ENCODE measurements around the gene ALG2.
A peak's percentile ranks its signal among the peaks of the same experiment; 100 is the strongest.

ALG2 gene

DNA sequence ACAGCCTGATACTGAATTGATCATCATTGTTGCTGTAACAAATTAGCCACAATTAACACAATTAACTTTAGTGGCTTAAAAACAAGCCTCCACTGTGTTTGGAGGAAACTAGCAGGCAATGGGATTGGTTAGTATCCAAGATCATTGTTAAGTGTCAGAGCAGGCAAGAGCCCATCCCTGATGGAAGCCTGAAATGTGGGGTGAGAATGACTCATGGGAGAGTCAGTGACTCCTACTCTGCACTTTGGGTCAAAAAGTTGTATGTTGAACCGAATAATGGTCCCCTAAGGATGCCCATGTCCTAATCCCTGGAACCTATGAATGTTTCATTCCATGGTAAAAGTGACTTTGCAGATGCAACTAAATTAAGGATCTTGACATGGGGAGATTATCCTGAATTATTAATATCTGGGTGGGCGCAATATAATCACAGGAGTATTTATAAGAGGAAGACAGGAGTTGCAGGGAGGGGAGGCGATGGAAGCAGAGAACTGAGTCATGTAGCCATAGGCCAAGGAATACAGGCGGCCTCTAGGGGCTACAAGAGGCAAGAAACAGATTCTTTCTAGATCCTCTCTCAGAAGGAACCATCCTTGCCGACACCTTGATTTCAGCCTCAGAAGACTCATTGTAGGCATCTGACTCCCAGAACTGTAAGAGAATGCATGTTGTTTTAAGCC lies 28.8 kb downstream of the ALG2 start:
- no peak for DNase-seq (ENCODE audit: low read depth)

DNA sequence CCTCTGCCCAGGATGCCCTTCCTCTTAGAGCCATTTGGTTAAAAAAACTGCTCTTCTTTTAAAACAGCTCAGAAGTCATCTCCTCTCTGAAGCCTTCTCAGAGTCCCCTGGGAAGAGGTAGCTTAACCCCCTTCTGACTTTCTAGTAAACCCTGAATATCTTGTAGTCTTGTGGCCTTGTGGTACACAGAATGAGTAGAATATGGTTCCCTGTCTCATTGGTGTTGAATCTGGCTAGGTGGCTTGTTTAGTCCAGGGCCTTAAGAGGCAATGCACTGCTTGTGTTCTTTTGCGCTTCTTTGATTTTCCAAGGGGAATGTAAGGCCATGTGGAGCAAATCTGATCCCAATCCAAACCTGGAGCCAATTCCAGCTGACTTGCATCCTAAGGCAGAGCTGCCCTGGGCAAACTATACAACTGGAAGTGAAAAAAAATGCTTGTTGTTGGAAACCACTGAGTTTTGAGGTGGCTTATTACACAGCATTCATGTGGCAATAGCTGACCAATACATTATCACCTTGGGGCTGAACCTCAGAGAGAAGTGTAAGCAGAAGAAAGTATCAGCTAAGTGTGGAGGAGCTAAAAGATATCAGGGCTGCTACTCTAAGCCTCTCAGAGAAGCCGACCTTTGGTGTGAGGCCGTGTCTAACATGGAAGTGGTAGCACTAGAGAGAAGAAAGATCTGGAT lies 31.0 kb downstream of the ALG2 start:
- DNase-seq (ENCODE audit: low read depth) = no peak

DNA sequence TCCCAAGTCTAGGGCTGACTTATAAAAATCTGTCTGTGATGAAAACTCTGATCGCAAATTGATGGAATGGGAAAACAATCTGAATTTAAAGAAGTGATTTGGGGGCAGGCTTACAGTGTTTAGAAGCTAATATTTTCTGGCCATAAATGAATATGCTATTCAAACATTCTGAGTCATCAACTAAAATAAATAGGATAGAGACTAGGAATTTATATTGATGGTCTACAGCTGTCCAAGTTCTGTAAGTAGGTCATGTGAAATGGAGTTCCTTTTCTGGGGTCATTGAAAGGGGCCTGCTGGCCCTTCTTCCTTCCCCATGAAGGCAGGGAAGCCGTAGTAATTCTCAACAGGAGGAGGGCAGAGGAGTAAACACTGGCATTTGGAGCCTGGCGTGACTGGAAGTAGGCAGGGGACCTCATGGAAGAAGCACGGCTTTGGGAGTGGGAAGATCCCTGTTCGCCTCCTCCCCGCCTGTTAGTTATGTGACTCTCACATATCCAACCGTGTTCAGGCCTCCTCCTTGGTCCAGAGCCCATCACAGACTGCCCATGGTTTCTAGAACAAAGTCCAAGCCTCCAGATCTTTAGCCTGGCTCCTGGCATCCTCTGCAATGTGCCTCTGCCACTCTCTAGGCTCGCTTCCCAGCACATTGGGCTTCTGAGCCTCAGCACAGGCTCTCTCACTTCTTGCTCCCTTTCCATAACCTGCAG lies 31.7 kb downstream of the ALG2 start:
- DNase-seq (ENCODE audit: low read depth) = no peak

DNA sequence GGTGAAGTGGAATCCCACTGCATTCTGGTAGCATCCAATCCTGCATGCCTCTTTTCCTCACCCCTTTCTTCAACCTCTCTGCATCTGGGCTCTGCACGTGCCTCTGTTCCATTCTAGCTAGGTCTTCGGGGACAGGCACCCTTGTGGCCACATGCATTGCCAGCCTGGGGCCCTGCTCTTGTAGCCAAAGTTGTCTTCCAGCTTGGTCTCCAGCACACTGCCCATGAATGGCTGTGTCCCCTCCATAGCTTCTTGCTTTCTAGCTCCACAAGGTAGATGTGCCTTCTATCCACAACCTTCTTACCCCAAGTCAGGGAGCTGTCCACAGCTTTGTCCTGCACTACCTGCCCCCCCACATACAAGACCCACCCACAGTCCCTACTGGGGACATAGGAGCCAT lies 32.6 kb downstream of the ALG2 start:
- no peak for DNase-seq (ENCODE audit: low read depth)

DNA sequence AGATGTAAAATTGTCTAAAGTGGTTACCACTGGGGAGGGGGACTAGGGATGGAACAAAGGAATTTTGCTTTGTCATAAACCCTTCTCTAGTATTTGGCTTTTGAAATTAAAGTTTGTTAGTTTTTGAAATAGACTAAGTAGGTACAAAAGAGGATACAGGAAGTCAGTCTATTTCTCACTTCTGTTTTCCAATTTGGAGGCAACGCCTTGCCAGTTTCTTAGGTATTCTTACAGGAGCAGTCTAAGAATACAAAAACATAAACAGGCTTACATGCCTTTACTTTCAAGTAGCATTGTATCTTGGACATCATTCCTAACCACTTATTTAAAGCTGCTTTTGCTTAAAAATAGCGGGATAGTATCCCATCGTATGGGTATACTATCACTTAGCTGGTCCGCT lies 34.4 kb downstream of the ALG2 start:
- no peak for DNase-seq (ENCODE audit: low read depth)

DNA sequence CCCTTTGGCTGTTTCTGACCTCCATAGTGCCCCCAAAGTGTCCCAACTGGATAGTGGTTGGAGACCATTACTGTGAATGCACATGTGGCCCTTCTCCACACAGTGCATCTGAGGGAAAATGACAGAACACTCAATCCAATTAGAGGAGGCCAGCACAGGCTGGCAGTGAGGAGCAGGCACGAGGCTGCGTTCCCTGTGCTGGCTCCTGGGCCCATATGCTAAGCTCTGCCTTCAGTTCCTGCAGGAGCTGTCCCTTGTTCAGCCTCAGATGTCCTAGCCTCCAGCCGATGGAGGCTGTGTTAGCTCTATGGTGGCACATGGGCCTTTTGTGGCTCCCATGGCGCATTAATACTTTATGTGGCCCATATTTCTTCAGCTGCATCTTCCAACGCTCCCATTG lies 35.8 kb downstream of the ALG2 start:
- no peak for DNase-seq (ENCODE audit: low read depth)

DNA sequence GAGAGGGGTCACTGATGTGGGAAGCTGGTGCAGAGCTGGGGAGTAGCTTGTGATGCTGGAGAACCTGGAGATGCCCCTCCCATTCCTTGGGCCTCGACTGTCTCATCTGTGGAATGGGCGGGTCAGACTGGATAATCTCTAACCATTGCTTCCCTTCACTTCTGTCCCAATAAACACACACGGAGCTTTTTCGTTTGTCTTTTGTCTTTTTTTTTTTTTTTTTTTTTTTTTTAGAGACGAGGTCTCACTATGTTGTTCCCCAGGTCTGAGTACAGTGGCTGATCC lies 36.5 kb downstream of the ALG2 start:
- no peak for DNase-seq (ENCODE audit: low read depth)

DNA sequence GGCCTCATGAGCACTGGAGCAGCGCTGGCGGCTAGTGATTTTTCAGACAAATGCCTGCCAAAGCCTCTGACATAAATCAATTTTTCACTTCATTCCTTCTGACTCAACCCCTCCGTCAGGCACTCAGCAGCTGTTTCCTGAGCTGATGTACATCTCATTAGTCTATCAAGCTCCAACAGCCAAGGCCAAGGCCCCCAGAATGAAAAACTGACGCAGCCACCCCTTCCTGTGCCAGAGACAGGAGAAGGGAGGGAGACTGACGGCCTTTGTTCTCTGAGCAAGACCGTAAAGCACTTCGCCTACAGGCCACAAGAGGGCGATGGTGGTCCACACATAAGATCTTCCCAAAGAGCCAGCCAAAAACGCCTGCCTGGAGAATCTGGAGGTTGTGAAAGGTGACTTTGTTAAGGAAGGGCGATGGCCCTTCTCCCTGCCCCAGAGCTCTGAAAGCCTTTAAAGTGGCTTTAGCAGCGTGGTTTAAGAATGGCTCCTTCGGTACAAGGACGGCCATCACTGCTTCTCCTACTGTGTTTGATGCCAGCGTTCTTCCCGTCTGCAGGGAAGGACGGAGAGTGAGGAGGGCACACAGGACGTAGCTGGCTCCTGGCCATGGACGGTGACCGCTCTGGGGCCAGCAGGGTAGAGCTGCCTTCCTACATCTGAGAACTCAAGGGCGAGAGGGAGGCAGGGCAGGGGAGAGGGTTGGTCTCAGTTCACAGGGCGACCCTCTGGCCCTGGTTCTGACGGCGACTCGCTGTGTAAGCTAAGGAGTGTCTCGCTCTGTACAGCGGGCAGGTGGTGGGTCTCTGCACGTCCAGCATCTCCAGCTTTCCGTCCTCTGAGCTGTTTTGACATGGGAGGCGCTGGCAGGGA lies 37.0 kb downstream of the ALG2 start:
- peak; percentile 60 for DNase-seq (ENCODE audit: low read depth)

DNA sequence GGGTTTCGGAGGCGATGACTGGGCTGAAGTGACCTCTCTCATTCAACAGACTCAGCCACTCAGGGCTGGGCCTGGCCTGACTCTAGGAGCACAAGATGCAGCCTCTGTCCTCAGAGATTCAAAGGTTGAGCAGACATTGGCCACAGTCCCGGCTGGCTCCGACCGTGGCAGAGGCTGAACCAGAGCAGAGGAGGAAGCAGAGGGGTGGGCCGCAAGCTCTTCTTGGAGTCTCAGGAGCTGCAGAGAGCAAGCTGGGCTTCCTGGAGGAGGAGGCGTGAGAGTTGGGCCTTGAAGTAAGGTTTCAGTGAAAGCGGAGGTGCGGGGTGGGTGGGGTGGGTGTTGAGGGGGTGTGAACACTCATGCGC lies 37.6 kb downstream of the ALG2 start:
- no peak for DNase-seq (ENCODE audit: low read depth)

DNA sequence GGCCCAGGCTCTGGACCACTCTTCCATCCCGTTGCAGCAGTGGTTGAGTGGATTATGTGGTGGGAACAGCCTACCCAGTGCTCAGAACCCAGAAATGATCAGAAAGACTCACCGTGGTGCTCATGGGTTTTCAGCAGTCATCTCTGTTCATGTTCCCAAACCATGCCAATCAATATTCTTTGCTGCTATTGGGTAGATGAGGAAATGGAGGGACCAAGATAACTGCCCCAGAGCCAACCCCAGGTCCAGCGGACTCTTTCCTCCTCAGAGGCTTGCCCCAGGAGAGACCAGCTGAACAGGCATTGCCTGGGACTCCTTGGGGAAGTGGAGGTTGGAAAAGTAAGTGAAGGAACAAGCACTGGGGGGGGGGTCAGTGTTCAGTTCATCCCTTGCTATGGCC lies 38.1 kb downstream of the ALG2 start:
- no peak for DNase-seq (ENCODE audit: low read depth)

DNA sequence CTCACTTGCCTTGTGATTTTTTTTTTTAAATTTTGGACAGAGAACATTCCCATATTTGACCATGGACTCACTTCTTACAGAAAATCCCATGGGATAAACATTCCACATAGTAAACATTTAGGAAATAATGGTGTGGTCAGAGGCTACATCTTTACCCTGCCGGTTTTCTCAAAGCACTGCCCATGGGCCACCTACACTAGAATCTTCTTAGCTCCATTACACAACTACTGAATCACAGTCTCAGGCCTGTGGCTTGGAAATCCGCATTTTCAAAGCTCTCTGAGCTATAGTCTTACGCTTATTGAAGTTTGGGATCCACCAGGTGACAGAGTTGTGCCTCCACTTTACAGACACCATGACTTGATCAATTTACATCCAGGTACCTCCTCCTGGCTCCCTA lies 39.4 kb downstream of the ALG2 start:
- DNase-seq (ENCODE audit: low read depth) = no peak

DNA sequence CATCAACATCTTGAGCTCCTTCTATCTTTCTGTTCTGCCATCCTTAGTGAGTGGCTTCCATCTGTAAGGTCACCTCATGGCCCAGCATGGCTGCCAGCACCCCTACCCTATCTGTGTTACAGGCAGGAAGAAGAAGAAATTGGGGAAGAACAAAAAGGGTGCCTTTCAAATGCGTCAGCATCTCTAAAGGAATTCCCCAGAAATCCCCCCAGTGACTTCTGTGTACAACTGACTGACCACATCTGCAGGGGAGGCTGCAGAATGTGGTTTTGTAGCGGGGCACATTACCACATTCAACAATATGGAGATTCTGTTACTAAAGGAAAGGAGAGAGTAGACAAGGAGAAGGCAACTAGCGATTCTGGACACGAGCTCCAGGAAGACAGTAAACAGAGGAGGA lies 40.1 kb downstream of the ALG2 start:
- DNase-seq (ENCODE audit: low read depth) = peak; percentile 4

DNA sequence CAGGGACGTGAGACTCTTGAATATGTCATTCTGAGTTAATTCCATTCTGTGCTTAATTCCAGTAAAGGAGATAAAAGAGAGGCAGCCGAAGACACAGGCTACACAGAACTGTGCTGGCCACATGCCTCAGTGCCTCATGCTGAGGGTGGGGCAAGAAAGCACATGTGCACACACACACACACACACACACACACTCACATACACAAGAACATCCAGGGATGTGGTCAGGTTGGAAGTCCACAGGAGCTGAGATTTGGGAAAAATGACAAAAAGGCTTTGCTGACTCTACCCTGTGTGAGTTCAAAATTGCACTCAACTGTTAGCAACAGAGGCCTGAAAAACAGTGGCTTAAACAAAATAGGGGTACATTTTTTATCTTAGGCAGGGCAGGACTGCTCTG lies 40.5 kb downstream of the ALG2 start:
- DNase-seq (ENCODE audit: low read depth) = no peak

DNA sequence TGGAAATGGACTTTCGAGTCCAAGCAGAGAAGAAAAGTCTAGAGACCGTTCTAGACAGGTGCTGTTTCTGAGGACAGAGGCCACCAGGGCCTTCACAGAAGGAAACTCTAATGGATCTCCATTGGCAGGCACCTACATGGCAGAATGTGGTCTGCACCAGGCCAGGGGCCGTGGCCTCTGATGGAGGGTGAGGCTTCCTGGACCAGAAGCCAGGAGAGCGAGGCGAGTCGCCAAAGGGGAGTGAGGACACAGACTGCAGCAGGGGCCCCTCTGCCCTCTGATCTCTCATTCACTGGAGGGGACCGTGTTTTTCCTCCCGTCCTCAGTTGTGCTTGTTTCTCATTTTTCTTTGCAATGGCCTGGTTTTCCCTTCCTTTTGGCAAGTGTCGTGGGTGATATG lies 41.1 kb downstream of the ALG2 start:
- DNase-seq (ENCODE audit: low read depth) = no peak

DNA sequence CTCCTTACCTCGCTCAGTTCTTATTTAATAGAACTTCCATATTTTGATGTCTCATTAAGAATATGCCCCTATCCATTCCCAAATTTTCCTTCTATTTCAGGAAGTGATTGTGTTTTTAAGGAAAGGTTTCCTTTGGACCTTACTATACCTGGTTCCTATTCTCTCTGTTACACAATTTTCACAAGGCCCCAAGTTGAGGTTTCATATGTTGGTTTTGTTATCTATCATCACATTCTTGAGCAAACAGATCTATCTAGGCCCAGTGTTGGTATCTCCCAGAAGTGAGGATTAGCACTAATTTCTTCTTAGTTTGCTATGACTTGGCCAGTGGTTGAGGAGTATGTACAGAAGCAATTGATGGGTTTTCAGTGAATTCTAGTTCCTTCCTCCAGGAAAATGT lies 41.5 kb downstream of the ALG2 start:
- DNase-seq (ENCODE audit: low read depth) = no peak

DNA sequence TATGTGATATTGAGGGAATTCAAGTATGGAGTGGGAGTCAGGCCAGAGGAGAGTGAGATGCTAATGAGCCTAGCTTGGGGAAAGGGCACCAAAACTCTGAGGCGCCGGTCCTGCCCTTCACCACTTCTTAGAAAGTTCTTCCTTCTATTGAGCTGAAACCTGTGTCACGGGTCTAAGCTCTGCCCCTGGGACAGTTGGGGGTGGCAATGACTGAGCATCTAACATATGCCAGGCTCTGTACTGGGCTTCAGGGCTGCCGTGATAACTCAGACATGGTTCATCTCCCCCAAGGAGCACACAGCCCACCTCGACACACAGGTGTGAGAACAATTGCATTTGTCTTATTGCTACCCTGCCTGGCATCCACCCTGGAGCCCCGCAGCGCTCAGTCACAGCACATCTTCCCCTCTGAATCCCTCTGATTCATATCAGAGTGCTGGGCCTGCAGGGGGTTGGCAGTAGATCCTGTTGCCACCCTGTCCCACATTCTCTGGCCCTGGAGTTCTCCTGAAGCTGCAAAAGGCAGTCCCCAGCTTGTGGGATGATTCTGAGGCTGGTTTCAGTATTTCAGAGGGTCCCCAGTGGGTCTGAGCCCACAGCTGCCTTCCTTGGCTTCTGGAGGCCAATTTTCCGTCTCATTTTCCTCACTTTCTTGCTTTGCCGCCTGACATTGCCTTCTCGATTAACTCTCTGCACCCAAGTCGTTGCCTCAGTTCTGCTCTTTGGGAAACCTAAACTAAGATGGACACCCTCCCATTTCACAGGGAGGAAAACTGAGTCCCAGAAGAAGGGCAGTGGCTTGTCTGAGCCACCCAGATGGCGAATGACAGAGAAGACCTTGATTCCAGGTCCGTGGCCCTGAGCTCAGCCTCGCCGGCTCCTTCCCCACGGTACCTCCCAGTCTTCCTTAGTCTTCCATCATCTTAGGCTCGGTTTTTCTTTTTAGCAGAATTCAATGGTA lies 42.5 kb downstream of the ALG2 start:
- no peak for DNase-seq (ENCODE audit: low read depth)

DNA sequence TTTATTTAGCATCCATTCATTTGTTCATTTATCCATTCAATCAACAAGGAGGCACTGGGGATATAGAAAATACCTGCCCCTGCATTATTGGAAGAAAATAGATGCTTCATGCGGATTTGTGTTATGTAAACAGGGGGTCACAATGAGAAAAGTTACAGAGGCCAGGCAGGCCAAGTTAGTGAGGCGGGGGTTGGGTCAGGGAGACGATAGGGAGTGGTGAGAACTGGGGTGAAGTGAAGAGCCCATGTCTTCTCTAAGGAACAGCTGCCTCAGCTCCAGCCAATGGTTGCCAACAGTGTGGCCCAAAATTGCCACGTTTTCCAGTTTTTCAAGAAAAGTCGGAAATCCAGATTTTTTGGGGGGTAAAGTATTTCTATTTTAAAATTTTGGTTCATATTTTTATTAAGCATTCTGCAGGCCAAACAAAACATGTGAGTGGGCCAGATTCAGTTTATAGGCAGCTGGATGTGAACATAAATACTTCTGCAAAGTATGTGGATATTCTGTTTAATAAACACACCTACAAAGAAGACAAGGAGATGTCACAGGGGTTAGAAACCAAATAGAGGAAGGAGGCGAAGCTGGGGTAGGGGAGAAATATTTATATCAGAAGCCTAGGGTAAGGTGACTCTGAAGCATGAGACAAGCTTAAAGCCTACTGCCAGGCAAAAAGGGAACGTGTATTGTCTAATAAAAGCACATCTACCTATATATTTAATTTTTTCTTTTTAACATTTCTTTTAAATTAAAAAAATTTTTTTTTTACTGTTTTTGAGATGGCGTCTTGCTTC lies 44.0 kb downstream of the ALG2 start:
- no peak for DNase-seq (ENCODE audit: low read depth)

DNA sequence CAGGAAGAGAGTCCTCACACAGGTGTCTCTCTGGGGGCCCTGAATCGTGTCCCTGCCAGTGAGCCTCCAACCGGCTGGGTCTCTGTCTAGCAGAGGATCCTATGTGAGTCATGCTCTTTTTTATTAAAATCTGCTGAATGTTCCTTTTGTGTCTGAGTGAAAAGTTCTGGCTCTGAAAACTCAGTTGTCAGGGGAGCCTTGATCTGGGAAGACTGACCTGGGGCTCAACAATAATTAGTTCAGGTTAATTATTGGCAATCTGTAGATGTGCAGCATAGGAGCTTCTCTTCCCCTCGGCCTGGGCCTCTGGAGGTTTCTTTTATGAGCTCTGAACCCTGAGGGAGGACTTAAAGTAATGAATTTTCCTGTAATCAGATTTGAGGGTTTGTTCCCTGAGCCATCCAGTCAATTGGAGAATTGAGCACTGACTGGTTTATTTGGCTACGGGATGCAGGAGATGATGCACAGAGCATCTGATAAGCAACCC lies 45.2 kb downstream of the ALG2 start:
- no peak for DNase-seq (ENCODE audit: low read depth)

DNA sequence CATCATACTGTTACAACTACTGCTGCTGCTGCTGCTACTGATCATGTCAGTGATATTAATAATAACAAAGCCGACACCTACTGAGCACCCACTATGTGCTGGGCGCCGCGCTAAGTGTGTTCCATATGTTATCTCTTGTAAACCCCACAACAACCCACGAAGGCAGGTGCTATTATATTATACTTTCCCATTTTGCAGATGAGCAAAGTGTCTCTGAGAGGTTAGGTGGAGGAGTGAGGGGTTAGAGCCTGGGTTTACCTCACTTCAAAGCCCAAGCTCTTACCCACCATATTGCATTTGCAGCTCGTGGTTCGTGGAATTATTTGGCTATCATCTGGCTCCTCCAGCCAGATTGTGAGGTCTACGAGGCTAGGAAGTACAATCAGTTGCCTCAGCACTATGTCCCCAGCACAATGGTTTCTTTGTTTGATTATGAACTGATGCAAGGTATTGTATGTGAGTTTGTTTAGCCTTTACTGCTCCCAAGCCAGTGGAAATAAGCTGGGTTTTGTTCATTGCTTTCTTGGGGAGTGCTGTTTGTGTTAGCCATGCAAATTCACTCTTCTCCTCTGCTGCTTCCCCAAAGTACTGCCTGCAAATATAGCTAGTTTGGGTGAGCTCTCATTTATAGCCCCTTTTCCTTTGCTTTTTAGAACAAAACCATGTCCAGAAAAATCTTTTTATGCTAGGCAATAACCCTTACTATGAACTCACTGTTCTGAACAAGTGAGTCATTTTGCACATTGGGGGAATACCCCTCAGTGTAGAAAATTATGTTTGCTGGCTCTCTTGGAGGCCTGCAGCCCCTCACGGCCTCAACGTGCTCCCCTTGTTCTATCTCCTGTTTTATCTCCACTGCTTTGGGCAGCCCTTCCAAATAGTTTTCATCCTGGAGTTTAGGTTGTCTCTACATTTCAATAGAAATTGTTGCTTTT lies 47.9 kb downstream of the ALG2 start:
- no peak for DNase-seq (ENCODE audit: low read depth)

All from activated gamma-delta T cell treated with anti-CD3 and anti-CD28 coated beads, Interleukin-2, amount 50 U/mL, for 16 hours (primary cell).